Karpas-422 (cell line): Measurements from ENCODE around the gene DLGAP4. TPM values are rescaled to one million over a fixed set of nuclear protein-coding genes. Genes with fewer than 3 reads are reported as not detected.

Experiments used
- DNase-seq: peaks from one replicate; pipeline ENCODE4 v3.0.0-alpha.2; 2015
- H2AFZ ChIP-seq: fragments of 200-600 bp; sonication (generic); 2 replicates; pipeline ENCODE4 v1.6.1; 2014; ENCODE audit warnings: antibody characterized with exemption, low read length, mixed read lengths
- H3K27ac ChIP-seq: fragments of 200-600 bp; sonication (generic); 2 replicates; pipeline ENCODE4 v1.5.1; 2014; ENCODE audit warnings: mild to moderate bottlenecking, low read length, moderate library complexity
- H3K27me3 ChIP-seq: fragments of 200-600 bp; sonication (generic); 2 replicates; pipeline ENCODE4 v1.6.1; 2014; ENCODE audit warnings: low read length, mixed read lengths
- H3K36me3 ChIP-seq: fragments of 200-600 bp; sonication (generic); 2 replicates; pipeline ENCODE4 v1.6.1; 2014; ENCODE audit warnings: low read length, mixed read lengths; ENCODE audit not compliant: insufficient read depth
- H3K4me1 ChIP-seq: fragments of 200-600 bp; sonication (generic); 2 replicates; pipeline ENCODE4 v1.6.1; 2014; ENCODE audit warnings: mild to moderate bottlenecking, low read length, mixed read lengths
- H3K4me2 ChIP-seq: fragments of 200-600 bp; sonication (generic); 2 replicates; pipeline ENCODE4 v1.6.1; 2014; ENCODE audit warnings: low read length, low read depth, mild to moderate bottlenecking; ENCODE audit not compliant: poor library complexity, severe bottlenecking
- H3K4me3 ChIP-seq: fragments of 200-600 bp; sonication (generic); 2 replicates; pipeline ENCODE4 v1.5.1; 2014; ENCODE audit warnings: mild to moderate bottlenecking, antibody characterized with exemption, low read length, mixed read lengths
- H3K79me2 ChIP-seq: fragments of 200-600 bp; sonication (generic); 2 replicates; pipeline ENCODE4 v1.6.1; 2014; ENCODE audit warnings: mild to moderate bottlenecking, low read length, mixed read lengths
- H3K9ac ChIP-seq: fragments of 200-600 bp; sonication (generic); 2 replicates; pipeline ENCODE4 v1.6.0; 2014; ENCODE audit warnings: low read length
- H3K9me2 ChIP-seq: fragments of 200-600 bp; sonication (generic), shearing (Covaris generic); replicated peaks from 2 replicates; pipeline ENCODE4 v1.6.0; 2014; ENCODE audit warnings: mild to moderate bottlenecking, low read length, moderate library complexity; ENCODE audit not compliant: insufficient read depth
- H3K9me3 ChIP-seq: fragments of 300-700, 200-600 bp; sonication (generic); 2 replicates; pipeline ENCODE4 v1.6.1; 2014; ENCODE audit warnings: low read length, mixed read lengths
- H4K20me1 ChIP-seq: fragments of 200-600 bp; sonication (generic); 2 replicates; pipeline ENCODE4 v1.6.1; 2014; ENCODE audit warnings: mild to moderate bottlenecking, antibody characterized with exemption, low read length, low read depth; ENCODE audit not compliant: insufficient read depth
- total RNA-seq: library from RNA; depleted of rRNA; stranded (reverse); fragments of >200 nt; shearing (Covaris generic); gene quantifications from 2 replicates; pipeline ENCODE4 v1.2.3, GENCODE V29; 2014; ENCODE audit warnings: low replicate concordance

Gene DLGAP4
- total RNA-seq, 1 experiment from 2014 or later, result 7.5 TPM

DNA sequence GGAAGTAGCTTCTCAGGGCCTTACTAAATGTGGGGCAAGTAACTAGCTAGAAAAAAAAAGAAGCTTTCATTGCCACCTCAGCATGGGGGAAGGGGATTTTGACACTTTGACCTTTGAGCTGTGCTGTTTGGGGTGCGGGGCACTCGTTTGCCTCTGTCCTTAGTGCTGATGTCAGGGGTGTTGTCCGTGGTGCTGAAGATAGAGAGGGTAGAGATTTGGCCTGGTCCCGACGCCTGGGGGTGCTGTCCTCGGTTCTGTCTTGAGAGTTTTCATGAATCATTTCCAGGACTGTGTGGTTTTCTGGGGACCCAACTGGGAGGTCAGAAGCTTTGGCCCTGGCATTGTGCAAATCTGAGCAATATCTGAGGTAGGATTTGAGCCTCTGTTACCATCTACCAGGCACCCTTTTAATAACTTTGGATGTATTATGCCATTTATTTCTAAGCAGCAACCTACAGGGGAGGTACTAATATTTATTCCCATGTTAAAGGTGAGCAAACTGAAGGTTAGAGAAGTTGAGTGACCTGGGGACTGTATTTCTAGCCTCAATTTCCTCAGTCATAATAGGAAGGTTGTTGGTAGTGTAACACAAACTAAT is 78.0 kb downstream of the DLGAP4 start:
- Histone ChIP-seq H3K9me3 (no peaks in the 10 kb centered on the region), H3K9me2 (no peaks in the 10 kb centered on the region), H2AFZ (no peak overlapping the region), H3K79me2 (no peaks in the 10 kb centered on the region), H3K4me1 (no peaks in the 10 kb centered on the region), H3K27ac (no peak overlapping the region), H3K9ac (no peak overlapping the region), H3K4me2 (no peak overlapping the region), H4K20me1 (0 out of 2 replicates have a peak, but pooled peaks cover 6% of the 10 kb centered on the region), H3K27me3 (no peaks in the 10 kb centered on the region), H3K4me3 (no peak overlapping the region), H3K36me3 (no peaks in the 10 kb centered on the region)
- DNase-seq, result peak; percentile 88

DNA sequence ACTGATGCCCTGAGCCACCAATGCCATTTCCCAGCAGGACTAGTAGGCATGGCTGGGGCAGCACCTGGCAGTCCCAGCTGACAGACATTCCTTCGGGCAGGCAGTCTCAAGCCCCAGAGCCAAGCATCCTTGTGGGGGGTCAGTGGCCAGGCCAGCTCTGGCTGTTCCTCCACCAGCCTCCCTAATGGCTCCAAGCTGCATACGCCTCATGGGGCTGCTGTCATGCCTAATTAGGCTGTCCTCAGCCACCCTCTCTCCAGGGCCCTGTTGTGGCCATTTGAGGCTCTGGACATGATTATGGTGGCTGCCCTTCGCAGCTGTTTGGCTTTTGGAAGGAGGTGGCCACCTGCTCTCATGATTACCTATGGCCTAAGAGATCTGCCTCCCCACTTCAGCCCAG is 79.4 kb downstream of the DLGAP4 start:
- H3K36me3 ChIP-seq, result no peaks in the 10 kb centered on the region
- H3K79me2 ChIP-seq, result no peaks in the 10 kb centered on the region
- H4K20me1 ChIP-seq, result 0 out of 2 replicates have a peak, but pooled peaks cover 6% of the 10 kb centered on the region
- no peak for DNase-seq
- no peak overlapping the region for H3K9ac ChIP-seq
- no peak overlapping the region for H3K27ac ChIP-seq
- no peak overlapping the region for H3K4me3 ChIP-seq
- H3K9me2 ChIP-seq, result no peaks in the 10 kb centered on the region
- no peaks in the 10 kb centered on the region for H3K4me1 ChIP-seq
- no peaks in the 10 kb centered on the region for H3K9me3 ChIP-seq
- H3K27me3 ChIP-seq, result no peaks in the 10 kb centered on the region
- no peak overlapping the region for H2AFZ ChIP-seq
- no peak overlapping the region for H3K4me2 ChIP-seq

DNA sequence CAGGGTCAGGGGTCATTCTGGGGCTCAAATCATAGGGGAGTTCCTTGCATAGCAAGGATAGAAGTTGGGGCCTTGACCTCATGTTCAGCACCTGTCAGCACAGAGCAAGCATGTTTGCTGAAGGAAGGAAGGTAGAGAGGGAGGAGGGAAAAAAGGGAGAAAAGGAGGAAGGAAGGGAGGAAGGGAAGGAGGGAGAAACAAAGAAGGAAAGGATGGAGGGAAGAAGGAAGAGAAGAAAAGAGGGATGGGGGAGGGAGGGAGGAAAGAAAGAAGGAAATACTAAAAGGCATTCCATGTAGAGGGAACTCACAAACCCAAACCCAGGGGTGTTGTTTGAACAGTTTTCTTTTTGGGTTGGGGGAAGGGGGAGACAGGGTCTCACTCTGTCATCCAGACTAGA is 80.1 kb downstream of the DLGAP4 start:
- H2AFZ ChIP-seq, result no peak overlapping the region
- no peaks in the 10 kb centered on the region for H3K27me3 ChIP-seq
- H3K36me3 ChIP-seq, result no peaks in the 10 kb centered on the region
- 0 out of 2 replicates have a peak, but pooled peaks cover 6% of the 10 kb centered on the region for H4K20me1 ChIP-seq
- no peak for DNase-seq
- H3K9ac ChIP-seq, result no peak overlapping the region
- H3K9me3 ChIP-seq, result no peaks in the 10 kb centered on the region
- H3K4me3 ChIP-seq, result no peak overlapping the region
- no peaks in the 10 kb centered on the region for H3K79me2 ChIP-seq
- no peaks in the 10 kb centered on the region for H3K4me1 ChIP-seq
- no peaks in the 10 kb centered on the region for H3K9me2 ChIP-seq
- H3K4me2 ChIP-seq, result no peak overlapping the region
- no peak overlapping the region for H3K27ac ChIP-seq

DNA sequence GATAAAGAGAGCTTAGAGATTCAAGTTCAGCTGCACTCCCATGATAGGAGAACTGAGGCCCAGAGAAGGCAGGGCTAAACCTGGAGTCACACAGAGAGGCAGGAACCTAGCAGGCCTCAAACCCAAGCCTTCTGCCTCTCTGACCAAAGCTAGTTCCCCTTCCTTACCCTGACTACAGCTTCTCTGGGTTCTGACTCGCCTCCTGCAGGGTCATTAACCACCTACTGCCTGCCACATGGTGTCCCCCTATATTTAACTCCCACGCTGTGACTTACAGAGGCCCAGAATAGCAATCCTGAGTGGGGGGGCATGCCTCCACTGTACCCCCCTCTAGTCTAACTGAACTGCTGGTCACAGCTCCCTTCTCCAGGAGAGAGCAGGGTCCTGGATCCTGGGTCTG is 84.1 kb downstream of the DLGAP4 start:
- Histone ChIP-seq H3K9ac (no peak overlapping the region), H3K27ac (no peak overlapping the region), H3K4me2 (no peak overlapping the region), H3K36me3 (no peaks in the 10 kb centered on the region), H4K20me1 (no peaks in the 10 kb centered on the region), H2AFZ (no peak overlapping the region), H3K4me3 (no peak overlapping the region), H3K4me1 (no peaks in the 10 kb centered on the region), H3K9me2 (no peaks in the 10 kb centered on the region), H3K9me3 (no peaks in the 10 kb centered on the region), H3K79me2 (no peaks in the 10 kb centered on the region), H3K27me3 (no peaks in the 10 kb centered on the region)
- DNase-seq, result no peak

DNA sequence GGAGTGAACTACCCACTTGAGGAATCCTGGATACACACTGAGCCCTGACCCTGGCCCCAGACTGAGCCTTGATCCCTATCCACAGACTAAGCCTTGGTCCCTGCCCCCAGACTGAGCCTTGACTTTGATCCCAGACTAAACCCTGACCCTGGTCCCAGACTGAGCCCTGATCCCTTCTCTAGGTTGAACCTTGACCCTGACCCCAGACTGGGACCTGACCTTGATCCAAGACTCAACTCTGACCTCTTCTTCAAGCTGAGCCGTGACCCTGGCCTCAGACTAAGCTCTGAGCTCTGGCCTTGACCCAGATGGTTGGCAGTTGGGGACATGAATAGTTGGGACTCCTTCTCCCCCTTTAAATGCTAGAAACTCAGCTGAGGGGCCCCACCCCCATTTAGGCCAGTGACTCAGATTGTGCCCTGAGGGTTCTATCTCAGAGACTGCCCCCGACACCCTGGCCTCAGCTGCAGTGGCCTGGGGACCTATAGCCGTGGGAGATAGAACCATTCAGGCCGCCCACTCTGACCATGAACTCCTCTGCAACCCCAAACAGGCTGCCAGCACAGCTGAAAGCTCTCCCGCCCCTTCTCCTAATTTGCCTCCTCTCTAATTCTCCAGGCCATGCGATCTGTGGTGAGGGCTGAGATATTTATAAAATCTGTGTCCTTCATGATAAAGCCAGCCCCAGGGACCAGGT is 84.7 kb downstream of the DLGAP4 start:
- H2AFZ ChIP-seq, result no peak overlapping the region
- no peaks in the 10 kb centered on the region for H3K9me3 ChIP-seq
- no peaks in the 10 kb centered on the region for H3K36me3 ChIP-seq
- H3K79me2 ChIP-seq, result no peaks in the 10 kb centered on the region
- no peaks in the 10 kb centered on the region for H3K27me3 ChIP-seq
- no peak for DNase-seq
- no peaks in the 10 kb centered on the region for H3K4me1 ChIP-seq
- no peak overlapping the region for H3K9ac ChIP-seq
- no peaks in the 10 kb centered on the region for H4K20me1 ChIP-seq
- no peaks in the 10 kb centered on the region for H3K9me2 ChIP-seq
- H3K4me3 ChIP-seq, result no peak overlapping the region
- no peak overlapping the region for H3K27ac ChIP-seq
- H3K4me2 ChIP-seq, result no peak overlapping the region

DNA sequence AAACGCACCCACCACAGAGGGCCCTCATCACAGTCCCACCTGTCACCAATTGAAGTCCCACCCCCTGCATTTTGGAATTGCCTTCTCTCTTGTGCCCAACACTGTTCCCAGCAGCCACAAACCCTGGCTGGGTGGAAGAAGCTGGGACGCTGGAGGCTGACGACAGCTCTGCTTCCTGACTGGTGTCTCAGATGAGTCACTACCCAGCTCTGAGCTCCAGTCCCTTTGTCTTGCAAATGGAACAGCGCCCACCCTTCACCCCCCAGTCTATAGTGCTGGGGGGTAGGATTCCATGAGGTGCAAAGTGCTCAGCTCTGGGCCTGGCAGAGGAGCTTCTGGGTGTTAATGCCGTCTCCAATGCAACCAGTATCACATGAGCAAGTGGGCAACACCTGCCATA is 85.3 kb downstream of the DLGAP4 start:
- Histone ChIP-seq H3K36me3 (no peaks in the 10 kb centered on the region), H3K4me1 (no peaks in the 10 kb centered on the region), H3K9ac (no peak overlapping the region), H3K4me3 (no peak overlapping the region), H3K27ac (no peak overlapping the region), H3K9me3 (no peaks in the 10 kb centered on the region), H2AFZ (no peak overlapping the region), H3K27me3 (no peaks in the 10 kb centered on the region), H3K9me2 (no peaks in the 10 kb centered on the region), H3K79me2 (no peaks in the 10 kb centered on the region), H4K20me1 (no peaks in the 10 kb centered on the region), H3K4me2 (no peak overlapping the region)
- no peak for DNase-seq

DNA sequence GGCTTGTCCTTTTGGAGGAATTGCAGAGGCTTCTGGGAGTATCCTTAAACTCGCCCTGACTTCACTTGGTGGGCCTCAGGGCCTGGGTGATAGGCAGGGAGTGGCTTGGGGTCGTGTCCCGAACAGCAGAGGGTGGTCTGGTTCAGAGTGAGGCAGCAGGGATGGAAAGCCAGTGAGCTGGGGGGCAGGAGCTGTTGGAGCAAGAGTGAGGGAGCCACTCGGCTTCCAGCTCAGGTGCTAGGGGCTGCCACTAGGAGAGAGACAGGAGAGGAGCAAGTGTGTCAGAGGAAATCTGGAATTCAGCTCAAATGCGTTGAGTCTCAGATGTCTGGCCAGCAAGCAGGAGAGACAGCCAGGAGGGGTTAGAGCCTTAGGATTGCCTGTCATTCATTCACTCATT is 85.8 kb downstream of the DLGAP4 start:
- no peak for DNase-seq
- no peaks in the 10 kb centered on the region for H3K9me3 ChIP-seq
- H3K4me1 ChIP-seq, result no peaks in the 10 kb centered on the region
- H3K9me2 ChIP-seq, result no peaks in the 10 kb centered on the region
- H2AFZ ChIP-seq, result no peak overlapping the region
- H3K9ac ChIP-seq, result no peak overlapping the region
- no peak overlapping the region for H3K4me2 ChIP-seq
- H3K27ac ChIP-seq, result no peak overlapping the region
- no peaks in the 10 kb centered on the region for H3K27me3 ChIP-seq
- no peaks in the 10 kb centered on the region for H3K36me3 ChIP-seq
- H3K79me2 ChIP-seq, result no peaks in the 10 kb centered on the region
- no peaks in the 10 kb centered on the region for H4K20me1 ChIP-seq
- no peak overlapping the region for H3K4me3 ChIP-seq

DNA sequence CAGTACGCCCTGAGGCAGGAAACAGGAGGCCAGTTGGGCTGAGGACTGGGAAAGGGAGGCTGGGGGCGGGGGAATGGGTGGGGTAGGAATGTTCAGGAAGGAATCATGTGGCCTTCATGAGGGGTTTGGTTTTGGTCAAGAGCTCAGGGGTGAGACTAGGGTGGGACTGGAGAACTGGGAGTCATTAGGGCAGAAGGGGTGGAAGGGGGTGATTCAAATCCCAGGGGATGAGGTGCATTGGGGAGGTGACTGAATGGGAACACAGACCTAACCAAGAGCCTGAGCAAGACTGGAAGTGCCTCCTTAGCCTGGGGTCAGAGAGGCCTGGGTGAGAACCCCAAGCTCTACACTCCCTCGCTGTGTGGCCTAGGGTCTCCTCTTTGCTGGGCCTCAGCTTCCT is 86.8 kb downstream of the DLGAP4 start:
- no peak overlapping the region for H3K9ac ChIP-seq
- H3K9me2 ChIP-seq, result no peaks in the 10 kb centered on the region
- no peaks in the 10 kb centered on the region for H3K27me3 ChIP-seq
- H3K4me3 ChIP-seq, result no peak overlapping the region
- DNase-seq, result no peak
- H3K79me2 ChIP-seq, result no peaks in the 10 kb centered on the region
- H4K20me1 ChIP-seq, result no peaks in the 10 kb centered on the region
- no peaks in the 10 kb centered on the region for H3K9me3 ChIP-seq
- no peaks in the 10 kb centered on the region for H3K4me1 ChIP-seq
- H2AFZ ChIP-seq, result no peak overlapping the region
- H3K27ac ChIP-seq, result no peak overlapping the region
- no peaks in the 10 kb centered on the region for H3K36me3 ChIP-seq
- no peak overlapping the region for H3K4me2 ChIP-seq
